Measurements from ENCODE around the gene AMOTL1. TPM values are rescaled to one million over a fixed set of nuclear protein-coding genes. Genes with fewer than 3 reads are reported as not detected.
A peak's percentile ranks its signal among the peaks of the same experiment; 100 is the strongest.
"Not testable (repeated sequence)": the region's sequence is repeated elsewhere in the genome, so short reads cannot be mapped to it uniquely, and the experiment has no call there.

Gene AMOTL1
- total RNA-seq, 2 donors from 2014 or later = 56.7 to 59.5 TPM

DNA sequence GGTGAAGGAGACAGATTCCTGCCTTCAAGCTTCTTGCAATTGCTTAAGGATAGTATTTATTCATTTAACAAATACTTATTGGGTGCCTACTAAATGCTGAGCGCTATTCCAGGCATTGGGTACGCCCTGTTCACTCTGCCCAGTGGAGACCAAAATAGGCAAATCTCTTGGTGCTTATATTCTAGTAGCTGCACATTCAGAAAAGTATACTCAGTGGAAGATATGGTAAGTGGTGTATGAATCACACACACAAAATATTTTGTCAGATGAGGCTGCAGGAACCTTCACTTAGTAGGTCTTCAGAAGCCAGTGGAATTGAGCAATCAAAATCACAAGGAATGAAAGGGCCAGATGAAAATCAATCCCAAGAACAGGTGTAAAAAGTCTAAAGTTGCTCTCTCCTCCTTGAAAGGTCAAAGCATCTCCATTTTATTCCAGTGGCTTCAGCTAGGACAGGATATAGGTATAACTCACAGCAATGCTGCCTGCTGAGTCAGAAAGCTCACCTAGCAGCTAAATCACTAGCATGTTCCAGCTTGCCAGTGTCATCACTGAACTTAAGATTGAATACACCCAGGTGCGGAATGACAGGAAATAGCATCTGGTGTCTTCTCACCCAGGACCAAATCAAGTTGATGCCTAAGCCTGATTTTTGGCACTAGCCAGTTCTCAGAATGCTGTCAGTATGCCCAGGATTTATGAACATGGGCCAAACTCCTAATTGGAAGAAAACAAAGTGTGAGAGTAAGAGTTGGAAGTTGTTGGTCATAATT lies 83.9 kb downstream of the AMOTL1 start:
- no peak for DNase-seq (ENCODE audit: low spot score)
- Histone ChIP-seq H3K36me3 (peaks cover 67% of the 10 kb centered on the region), H3K27ac (peak overlapping the region in 1 of 2 donors; percentile 38), H3K9me3 (no peaks in the 10 kb centered on the region), H3K4me1 (peaks cover 0 to 45% of the 10 kb centered on the region in 2 donors), H3K4me3 (no peak overlapping the region), H3K27me3 (no peaks in the 10 kb centered on the region)
- TF ChIP-seq, protein P1, sequence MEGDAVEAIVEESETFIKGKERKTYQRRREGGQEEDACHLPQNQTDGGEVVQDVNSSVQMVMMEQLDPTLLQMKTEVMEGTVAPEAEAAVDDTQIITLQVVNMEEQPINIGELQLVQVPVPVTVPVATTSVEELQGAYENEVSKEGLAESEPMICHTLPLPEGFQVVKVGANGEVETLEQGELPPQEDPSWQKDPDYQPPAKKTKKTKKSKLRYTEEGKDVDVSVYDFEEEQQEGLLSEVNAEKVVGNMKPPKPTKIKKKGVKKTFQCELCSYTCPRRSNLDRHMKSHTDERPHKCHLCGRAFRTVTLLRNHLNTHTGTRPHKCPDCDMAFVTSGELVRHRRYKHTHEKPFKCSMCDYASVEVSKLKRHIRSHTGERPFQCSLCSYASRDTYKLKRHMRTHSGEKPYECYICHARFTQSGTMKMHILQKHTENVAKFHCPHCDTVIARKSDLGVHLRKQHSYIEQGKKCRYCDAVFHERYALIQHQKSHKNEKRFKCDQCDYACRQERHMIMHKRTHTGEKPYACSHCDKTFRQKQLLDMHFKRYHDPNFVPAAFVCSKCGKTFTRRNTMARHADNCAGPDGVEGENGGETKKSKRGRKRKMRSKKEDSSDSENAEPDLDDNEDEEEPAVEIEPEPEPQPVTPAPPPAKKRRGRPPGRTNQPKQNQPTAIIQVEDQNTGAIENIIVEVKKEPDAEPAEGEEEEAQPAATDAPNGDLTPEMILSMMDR (IDR thresholded peaks at IDR 0.05) = no peak

DNA sequence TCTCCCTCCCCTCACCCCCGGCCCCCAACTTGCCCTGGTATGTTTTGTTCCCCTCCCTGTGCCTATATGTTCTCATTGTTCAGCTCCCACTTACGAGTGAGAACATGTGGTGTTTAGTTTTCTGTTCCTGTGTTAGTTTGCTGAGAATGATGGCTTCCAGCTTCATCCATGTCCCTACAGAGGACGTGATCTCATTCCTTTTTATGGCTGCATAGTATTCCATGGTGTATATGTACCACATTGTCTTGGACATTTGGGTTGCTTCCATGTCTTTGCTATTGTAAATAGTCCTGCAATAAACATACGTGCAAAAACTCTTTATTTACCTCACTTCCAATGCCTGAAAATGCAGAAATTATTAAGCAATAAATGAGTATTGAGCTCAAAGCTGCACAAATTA lies 85.1 kb downstream of the AMOTL1 start:
- H3K9me3 ChIP-seq; H3K27me3 ChIP-seq; H3K4me3 ChIP-seq; H3K27ac ChIP-seq; DNase-seq (ENCODE audit: low spot score): not testable (repeated sequence)
- Histone ChIP-seq H3K4me1 (peaks cover 0 to 51% of the 10 kb centered on the region in 2 donors), H3K36me3 (peaks cover 79% of the 10 kb centered on the region)

DNA sequence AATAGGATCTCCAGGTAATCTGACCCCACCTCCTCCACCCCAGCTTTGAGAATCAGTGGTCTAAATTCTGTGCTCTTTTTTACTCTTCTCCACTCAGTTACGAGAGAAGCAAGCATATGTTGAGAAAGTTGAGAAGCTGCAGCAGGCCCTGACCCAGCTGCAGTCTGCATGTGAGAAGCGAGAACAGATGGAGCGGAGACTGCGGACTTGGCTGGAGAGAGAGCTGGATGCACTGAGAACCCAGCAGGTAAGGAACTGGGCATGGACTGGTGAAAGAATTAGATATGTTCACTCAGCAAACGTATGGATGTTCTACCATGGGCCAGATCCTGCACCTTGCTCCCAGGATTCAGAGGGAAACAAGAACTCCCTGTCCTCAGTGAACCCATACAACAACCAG lies 85.7 kb downstream of the AMOTL1 start:
- Histone ChIP-seq H3K36me3 (peaks cover 83% of the 10 kb centered on the region), H3K4me3 (no peak overlapping the region), H3K27ac (peak overlapping the region in 1 of 2 donors; percentile 75), H3K9me3 (no peaks in the 10 kb centered on the region), H3K4me1 (peaks cover 0 to 51% of the 10 kb centered on the region in 2 donors), H3K27me3 (no peaks in the 10 kb centered on the region)
- no peak for DNase-seq (ENCODE audit: low spot score)
- TF ChIP-seq, protein P1 (IDR thresholded peaks at IDR 0.05) = no peak

DNA sequence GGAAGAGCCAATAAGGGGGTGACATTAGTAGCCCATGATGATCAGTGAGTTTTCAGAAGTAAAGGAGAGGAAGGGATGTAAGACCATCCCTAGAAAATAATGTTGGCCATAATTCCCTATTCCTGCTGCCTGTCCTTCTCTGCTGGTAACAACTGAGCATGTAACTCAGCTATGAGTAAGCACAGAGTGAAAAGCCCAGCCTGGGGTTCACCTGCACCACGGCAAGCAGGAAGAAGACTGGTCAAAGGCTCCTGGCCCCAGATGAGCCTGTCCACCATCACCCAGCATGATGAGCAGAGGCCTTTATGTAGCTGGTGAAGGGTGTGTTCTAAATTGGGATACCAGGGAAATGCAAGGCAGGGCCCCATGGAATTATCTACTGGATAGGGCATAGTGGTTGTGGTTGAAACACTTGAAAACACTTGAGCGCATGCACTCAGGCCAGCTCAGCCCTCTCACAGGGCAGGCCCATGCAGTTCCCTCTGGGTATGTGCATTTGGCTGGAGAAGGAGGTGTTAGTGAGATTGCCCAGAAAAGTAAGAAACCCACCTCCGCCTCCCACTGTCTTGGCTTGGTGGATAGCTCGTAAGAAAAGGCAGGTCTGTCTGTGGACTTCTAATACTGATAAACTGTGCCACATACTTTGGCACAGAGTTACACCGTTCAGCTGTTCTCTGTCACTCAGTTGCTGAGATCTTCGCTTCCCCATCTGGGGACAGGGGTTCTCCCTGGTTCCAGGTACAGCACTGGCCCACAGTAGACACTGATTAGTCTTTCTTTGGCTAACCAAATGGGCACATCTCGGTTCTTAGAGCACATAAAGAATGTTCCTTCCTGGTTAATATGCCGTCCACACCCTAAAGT lies 86.8 kb downstream of the AMOTL1 start:
- Histone ChIP-seq H3K36me3 (peaks cover 92% of the 10 kb centered on the region), H3K27ac (peak overlapping the region; percentile 69 to 75), H3K4me3 (no peak overlapping the region), H3K9me3 (no peaks in the 10 kb centered on the region), H3K27me3 (no peaks in the 10 kb centered on the region), H3K4me1 (peaks cover 0 to 43% of the 10 kb centered on the region in 2 donors)
- peak; percentile 38 for DNase-seq (ENCODE audit: low spot score)
- TF ChIP-seq, protein P1 (IDR thresholded peaks at IDR 0.05) = no peak

DNA sequence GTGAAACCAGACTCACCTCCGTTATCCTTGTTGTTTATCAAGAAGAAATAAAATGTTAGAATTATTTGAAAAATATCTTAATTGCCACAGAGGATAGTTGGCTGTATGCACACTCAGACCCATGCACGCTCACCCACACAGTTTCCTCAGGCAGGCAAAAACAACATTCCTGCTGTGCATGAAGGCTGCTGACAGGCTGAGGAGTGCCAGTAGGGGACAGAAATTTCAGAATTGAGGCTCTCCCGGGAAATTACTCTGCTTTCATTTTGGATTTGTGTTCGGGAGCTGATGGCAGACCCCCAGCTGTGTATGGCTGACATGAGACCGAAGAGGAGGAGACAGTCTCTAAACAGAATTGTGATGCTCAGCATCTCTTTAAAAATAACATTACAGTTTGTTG lies 87.5 kb downstream of the AMOTL1 start:
- Histone ChIP-seq H3K4me1 (peaks cover 0 to 39% of the 10 kb centered on the region in 2 donors), H3K27ac (peak overlapping the region; percentile 69 to 75), H3K9me3 (no peaks in the 10 kb centered on the region), H3K36me3 (peaks cover 92% of the 10 kb centered on the region), H3K4me3 (no peak overlapping the region), H3K27me3 (no peaks in the 10 kb centered on the region)
- TF ChIP-seq, protein P1 (IDR thresholded peaks at IDR 0.05) = no peak
- DNase-seq (ENCODE audit: low spot score) = no peak

DNA sequence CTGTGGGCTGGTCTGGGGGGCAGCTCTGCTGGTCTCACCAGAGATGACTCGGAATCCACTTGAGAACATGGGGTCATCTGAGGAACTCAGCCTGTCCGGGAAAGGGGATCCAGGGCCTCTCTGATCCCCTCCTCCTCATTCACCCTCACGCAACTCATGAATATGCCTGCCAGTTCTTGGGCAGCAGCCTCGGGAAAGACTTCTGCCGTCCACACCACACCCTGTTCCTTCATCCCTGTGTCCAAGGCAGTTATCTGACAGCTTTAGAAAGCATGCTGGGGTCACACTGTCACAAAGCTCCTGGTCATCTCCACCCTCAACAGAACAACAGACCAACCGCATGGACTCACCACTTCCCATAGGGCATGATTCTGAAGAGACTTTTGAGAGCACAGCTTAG lies 88.3 kb downstream of the AMOTL1 start:
- H3K4me3 ChIP-seq = no peak overlapping the region
- no peaks in the 10 kb centered on the region for H3K27me3 ChIP-seq
- peak; percentile 52 for DNase-seq (ENCODE audit: low spot score)
- peaks cover 0 to 39% of the 10 kb centered on the region in 2 donors for H3K4me1 ChIP-seq
- TF ChIP-seq, protein P1 (IDR thresholded peaks at IDR 0.05) = no peak
- H3K36me3 ChIP-seq = peaks cover 91% of the 10 kb centered on the region
- no peaks in the 10 kb centered on the region for H3K9me3 ChIP-seq
- H3K27ac ChIP-seq = peak overlapping the region in 1 of 2 donors; percentile 75

Measured in right atrium auricular region (tissue), 2 donors.